Measurements from ENCODE around the gene KRT3.

DNA sequence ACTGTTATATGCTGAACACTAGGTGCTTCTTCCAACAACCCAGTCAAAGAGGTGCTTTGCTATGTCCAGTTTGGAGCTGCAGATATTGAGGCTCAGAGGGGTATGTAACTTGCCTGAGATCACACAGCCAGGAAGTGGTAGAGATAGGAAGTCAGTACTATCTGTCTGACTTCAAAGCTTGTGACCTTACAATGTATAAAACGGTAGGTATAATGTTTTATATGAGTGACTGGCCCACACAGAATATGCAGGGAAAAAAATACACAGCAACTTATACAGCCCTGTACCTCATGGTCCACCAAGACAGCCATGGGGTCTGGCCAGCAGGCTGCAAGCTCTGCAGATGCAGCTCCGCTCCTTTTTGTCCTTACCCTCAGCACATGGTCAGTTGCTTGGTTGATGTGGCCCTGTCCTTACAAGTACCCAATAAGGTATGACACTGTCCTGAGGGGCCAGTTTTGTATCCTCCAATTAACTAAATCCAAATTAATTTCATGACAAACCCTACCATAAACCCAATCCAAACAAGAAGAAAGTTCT, 21.9 kb upstream of the KRT3 start:
- TF ChIP-seq, protein P1, sequence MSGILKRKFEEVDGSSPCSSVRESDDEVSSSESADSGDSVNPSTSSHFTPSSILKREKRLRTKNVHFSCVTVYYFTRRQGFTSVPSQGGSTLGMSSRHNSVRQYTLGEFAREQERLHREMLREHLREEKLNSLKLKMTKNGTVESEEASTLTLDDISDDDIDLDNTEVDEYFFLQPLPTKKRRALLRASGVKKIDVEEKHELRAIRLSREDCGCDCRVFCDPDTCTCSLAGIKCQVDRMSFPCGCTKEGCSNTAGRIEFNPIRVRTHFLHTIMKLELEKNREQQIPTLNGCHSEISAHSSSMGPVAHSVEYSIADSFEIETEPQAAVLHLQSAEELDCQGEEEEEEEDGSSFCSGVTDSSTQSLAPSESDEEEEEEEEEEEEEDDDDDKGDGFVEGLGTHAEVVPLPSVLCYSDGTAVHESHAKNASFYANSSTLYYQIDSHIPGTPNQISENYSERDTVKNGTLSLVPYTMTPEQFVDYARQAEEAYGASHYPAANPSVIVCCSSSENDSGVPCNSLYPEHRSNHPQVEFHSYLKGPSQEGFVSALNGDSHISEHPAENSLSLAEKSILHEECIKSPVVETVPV (CRISPR knock-in tag; IDR thresholded peaks at IDR 0.05), result no peak
- no peak for TF ChIP-seq ZFP3 (CRISPR knock-in tag; IDR thresholded peaks at IDR 0.05)
- TF ChIP-seq, protein P2, sequence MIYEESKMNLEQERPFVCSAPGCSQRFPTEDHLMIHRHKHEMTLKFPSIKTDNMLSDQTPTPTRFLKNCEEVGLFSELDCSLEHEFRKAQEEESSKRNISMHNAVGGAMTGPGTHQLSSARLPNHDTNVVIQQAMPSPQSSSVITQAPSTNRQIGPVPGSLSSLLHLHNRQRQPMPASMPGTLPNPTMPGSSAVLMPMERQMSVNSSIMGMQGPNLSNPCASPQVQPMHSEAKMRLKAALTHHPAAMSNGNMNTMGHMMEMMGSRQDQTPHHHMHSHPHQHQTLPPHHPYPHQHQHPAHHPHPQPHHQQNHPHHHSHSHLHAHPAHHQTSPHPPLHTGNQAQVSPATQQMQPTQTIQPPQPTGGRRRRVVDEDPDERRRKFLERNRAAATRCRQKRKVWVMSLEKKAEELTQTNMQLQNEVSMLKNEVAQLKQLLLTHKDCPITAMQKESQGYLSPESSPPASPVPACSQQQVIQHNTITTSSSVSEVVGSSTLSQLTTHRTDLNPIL (CRISPR knock-in tag; IDR thresholded peaks at IDR 0.05; ENCODE audit: low read depth), result no peak
- no peak for TF ChIP-seq ISL1 (CRISPR knock-in tag; IDR thresholded peaks at IDR 0.05)
- TF ChIP-seq, protein P3, sequence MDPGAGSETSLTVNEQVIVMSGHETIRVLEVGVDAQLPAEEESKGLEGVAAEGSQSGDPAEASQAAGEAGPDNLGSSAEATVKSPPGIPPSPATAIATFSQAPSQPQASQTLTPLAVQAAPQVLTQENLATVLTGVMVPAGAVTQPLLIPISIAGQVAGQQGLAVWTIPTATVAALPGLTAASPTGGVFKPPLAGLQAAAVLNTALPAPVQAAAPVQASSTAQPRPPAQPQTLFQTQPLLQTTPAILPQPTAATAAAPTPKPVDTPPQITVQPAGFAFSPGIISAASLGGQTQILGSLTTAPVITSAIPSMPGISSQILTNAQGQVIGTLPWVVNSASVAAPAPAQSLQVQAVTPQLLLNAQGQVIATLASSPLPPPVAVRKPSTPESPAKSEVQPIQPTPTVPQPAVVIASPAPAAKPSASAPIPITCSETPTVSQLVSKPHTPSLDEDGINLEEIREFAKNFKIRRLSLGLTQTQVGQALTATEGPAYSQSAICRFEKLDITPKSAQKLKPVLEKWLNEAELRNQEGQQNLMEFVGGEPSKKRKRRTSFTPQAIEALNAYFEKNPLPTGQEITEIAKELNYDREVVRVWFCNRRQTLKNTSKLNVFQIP (CRISPR knock-in tag; IDR thresholded peaks at IDR 0.05; ENCODE audit: borderline replicate concordance, low read depth), result no peak

Measured in SK-N-SH treated with all-trans-retinoic acid at 6 μM for 48 hours (cell line).